Peyer's patch (tissue), 4 donors: ENCODE measurements around the gene MMP27. TPM values are rescaled to one million over a fixed set of nuclear protein-coding genes. Genes with fewer than 3 reads are reported as not detected.

Experiments
- DNase-seq, 3 donors: peaks; one replicate each; pipeline ENCODE4 v3.0.0-alpha.2; 2017 to 2019
- H3K27ac ChIP-seq, 4 donors: fragments of 200-600 bp; sonication (generic); one replicate each; pipeline ENCODE4 v1.5.1; 2016 to 2019
- H3K27me3 ChIP-seq, 2 donors: fragments of 200-600 bp; sonication (generic); one replicate each; pipeline ENCODE4 v1.5.1; 2019
- H3K36me3 ChIP-seq, 3 donors: fragments of 200-600 bp; sonication (generic); one replicate each; pipeline ENCODE4 v1.5.1; 2016 to 2019
- H3K4me1 ChIP-seq, 4 donors: fragments of 200-600 bp; sonication (generic); one replicate each; pipeline ENCODE4 v1.5.1; 2016 to 2019
- H3K4me3 ChIP-seq, 4 donors: fragments of 200-600 bp; sonication (generic); 1 replicate in 3 of 4; 2 replicates in 1 of 4; pipeline ENCODE4 v1.5.1; 2016 to 2019; ENCODE audit warnings: mild to moderate bottlenecking in 1 of 4
- H3K9me3 ChIP-seq, 4 donors: fragments of 200-600 bp; sonication (generic); one replicate each; pipeline ENCODE4 v1.5.1; 2016 to 2019; ENCODE audit warnings: mild to moderate bottlenecking in 1 of 4
- POLR2A ChIP-seq, 2 donors: fragments of 450-650 bp; IDR thresholded peaks; one replicate each; pipeline ENCODE4 v1.5.1; 2017; ENCODE audit warnings: antibody characterized with exemption in 2 of 2, mild to moderate bottlenecking in 2 of 2, moderate library complexity in 2 of 2
- total RNA-seq, 4 donors: library from RNA; depleted of rRNA; stranded (reverse); fragments of >200 nt; gene quantifications; one replicate each; pipeline ENCODE4 v1.1.0, GENCODE V29; 2016
- TF ChIP-seq, protein P1 (sequence below), 6 experiments: fragments of 450-650 bp in 4 of 6; fragments of 200-600 bp in 2 of 6; sonication (generic) in 1 of 6; IDR thresholded peaks; one replicate each; pipeline ENCODE4 v1.5.1; 2017 to 2019; ENCODE audit warnings: antibody characterized with exemption in 6 of 6, mild to moderate bottlenecking in 3 of 6, moderate library complexity in 1 of 6

MMP27 gene
- total RNA-seq, 4 donors from 2014 or later, result 0.40 TPM; not detected in 3

DNA sequence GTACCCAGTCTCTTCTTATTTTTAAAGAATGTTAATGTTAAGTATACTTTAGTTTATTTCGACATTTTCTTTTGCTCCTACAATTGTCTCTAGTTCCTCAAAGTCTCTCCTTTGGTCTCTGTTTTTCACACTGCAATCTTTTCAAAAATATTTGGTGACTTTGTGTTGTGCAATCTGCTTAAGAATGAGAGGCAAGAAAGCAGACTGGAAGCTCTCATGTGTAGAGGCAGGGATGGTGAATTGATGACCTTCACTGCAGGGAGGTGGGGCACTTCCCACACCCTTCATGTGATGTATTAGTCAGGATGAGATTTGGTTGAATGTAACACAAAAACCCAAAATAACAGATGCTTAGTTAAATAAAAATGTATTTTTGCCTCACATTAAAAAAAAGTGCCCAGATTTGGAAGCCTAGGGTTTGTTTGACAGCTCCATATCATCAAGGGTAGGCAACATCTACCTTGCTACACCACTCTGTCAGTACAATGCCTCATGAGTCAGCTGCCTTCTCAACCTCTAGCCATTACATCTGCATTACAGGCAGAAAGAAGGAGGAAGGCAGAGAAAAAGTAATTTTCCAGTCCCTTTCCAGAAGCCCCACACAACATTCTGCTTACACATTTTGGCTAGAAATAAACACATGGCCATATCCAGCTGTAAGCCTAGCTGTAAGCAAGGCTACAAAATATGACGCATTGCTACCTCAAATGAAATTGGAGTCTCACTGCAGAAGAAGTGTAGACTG lies 3.8 kb upstream of the MMP27 start:
- no peak for DNase-seq
- TF ChIP-seq, protein P1, sequence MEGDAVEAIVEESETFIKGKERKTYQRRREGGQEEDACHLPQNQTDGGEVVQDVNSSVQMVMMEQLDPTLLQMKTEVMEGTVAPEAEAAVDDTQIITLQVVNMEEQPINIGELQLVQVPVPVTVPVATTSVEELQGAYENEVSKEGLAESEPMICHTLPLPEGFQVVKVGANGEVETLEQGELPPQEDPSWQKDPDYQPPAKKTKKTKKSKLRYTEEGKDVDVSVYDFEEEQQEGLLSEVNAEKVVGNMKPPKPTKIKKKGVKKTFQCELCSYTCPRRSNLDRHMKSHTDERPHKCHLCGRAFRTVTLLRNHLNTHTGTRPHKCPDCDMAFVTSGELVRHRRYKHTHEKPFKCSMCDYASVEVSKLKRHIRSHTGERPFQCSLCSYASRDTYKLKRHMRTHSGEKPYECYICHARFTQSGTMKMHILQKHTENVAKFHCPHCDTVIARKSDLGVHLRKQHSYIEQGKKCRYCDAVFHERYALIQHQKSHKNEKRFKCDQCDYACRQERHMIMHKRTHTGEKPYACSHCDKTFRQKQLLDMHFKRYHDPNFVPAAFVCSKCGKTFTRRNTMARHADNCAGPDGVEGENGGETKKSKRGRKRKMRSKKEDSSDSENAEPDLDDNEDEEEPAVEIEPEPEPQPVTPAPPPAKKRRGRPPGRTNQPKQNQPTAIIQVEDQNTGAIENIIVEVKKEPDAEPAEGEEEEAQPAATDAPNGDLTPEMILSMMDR (IDR thresholded peaks at IDR 0.05), result no peak
- no peak for TF ChIP-seq POLR2A (IDR thresholded peaks at IDR 0.05)
- H3K4me1 ChIP-seq, result no peaks in the 10 kb centered on the region
- H3K36me3 ChIP-seq, result no peaks in the 10 kb centered on the region
- H3K4me3 ChIP-seq, result no peak overlapping the region
- H3K9me3 ChIP-seq, result no peaks in the 10 kb centered on the region
- H3K27me3 ChIP-seq, result no peaks in the 10 kb centered on the region
- no peak overlapping the region for H3K27ac ChIP-seq

DNA sequence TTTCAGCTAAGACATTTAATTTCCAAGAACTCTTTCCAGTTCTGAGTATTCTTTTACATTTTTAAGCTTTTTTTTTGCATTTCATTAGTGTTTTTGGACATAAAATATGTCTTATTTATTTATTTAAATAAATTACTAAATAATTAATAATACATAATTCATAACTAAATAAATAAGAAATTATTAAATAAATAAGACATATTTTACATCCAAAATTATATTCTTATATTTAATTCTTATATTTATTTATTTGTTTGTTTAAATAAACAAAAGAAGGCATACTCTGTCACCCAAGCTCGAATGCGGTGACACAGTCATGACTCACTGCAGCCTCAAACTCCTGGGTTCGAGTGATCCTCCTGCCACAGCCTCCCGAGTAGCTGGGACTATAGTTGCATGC lies 3.1 kb upstream of the MMP27 start:
- Histone ChIP-seq H3K9me3 (no peaks in the 10 kb centered on the region), H3K27me3 (no peaks in the 10 kb centered on the region), H3K36me3 (no peaks in the 10 kb centered on the region), H3K4me3 (no peak overlapping the region), H3K4me1 (no peaks in the 10 kb centered on the region), H3K27ac (no peak overlapping the region)
- DNase-seq, result no peak
- TF ChIP-seq POLR2A (IDR thresholded peaks at IDR 0.05), result no peak
- TF ChIP-seq, protein P1 (IDR thresholded peaks at IDR 0.05), result no peak

DNA sequence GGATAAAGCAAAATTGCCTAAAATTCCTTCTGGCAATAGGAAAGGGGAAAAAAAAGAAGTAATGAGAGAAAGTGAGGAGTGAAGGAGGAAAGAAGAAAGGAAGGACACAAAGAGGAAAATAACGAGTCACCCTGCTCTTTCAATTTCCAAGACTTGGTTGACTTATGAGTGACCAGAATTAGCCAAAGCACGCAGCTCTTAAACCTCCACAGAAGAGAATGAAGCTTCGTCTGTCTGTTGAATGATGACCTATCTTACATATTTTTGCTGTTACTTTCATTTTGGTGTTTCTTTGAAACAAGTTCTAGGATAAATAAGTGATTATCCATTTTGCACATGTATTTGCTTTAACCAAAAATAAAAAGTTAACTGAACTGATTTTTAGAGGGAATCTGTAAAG lies 728 bp downstream of the MMP27 start:
- DNase-seq, result no peak
- H3K4me3 ChIP-seq, result no peak overlapping the region
- no peak overlapping the region for H3K27ac ChIP-seq
- no peaks in the 10 kb centered on the region for H3K4me1 ChIP-seq
- H3K9me3 ChIP-seq, result no peaks in the 10 kb centered on the region
- no peaks in the 10 kb centered on the region for H3K27me3 ChIP-seq
- H3K36me3 ChIP-seq, result no peaks in the 10 kb centered on the region
- TF ChIP-seq, protein P1 (IDR thresholded peaks at IDR 0.05), result no peak
- no peak for TF ChIP-seq POLR2A (IDR thresholded peaks at IDR 0.05)

DNA sequence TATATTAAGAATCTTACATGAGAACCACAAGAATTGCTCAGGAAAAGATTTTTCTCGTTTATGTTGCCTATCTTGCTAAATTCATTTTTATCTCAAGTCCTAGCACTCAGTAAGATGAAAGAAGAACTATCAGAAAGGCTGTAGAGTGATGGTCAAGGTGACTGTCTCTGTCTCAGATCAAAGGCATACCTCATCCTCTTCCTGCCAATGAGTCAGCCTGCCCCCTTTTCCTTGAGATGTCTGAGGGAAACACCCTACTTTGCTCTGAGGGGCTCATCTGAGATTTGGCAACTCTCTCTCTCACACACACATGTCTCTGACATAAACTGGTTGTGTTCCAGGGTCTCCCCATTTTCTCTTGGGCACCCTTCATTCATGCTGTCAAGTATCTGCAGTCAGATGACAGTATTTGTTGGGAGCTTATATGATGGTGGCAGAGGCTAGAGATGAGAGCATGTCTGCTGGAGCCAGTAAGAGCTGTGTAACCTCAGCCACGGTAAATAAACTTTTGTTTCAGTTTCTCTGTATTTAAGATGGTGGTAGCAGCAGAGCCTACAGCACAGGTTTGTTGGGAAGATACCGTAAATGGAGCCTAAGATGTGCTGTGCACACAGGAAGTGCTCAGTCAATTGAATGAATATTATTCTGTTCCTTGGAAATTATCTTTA lies 1.6 kb downstream of the MMP27 start:
- no peak for DNase-seq
- no peak overlapping the region for H3K27ac ChIP-seq
- H3K36me3 ChIP-seq, result no peaks in the 10 kb centered on the region
- H3K9me3 ChIP-seq, result no peaks in the 10 kb centered on the region
- no peak overlapping the region for H3K4me3 ChIP-seq
- H3K4me1 ChIP-seq, result no peaks in the 10 kb centered on the region
- TF ChIP-seq, protein P1 (IDR thresholded peaks at IDR 0.05), result no peak
- H3K27me3 ChIP-seq, result no peaks in the 10 kb centered on the region

DNA sequence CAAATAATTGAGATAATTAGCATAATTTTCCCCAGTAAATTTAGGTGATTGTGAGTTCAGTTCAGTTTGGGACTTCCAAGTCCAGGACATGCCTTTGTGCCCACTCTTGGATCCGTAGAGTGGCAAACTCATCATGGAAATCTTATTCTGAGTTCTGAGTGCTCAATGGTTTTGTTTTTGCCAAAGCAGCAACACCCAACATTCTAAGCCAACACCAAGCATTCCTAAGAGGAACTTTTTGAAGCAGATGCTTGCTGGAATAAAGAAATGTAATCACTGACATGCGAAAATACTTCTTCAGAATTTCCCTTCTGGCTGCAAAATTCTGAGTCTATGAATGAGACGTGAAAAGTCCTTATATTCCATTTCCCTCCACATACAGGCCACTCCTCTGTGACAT lies 10.4 kb downstream of the MMP27 start:
- Histone ChIP-seq H3K9me3 (no peaks in the 10 kb centered on the region), H3K36me3 (no peaks in the 10 kb centered on the region), H3K27ac (no peak overlapping the region), H3K4me1 (no peaks in the 10 kb centered on the region), H3K4me3 (no peak overlapping the region), H3K27me3 (no peaks in the 10 kb centered on the region)
- DNase-seq, result no peak
- TF ChIP-seq, protein P1 (IDR thresholded peaks at IDR 0.05), result no peak
- TF ChIP-seq POLR2A (IDR thresholded peaks at IDR 0.05), result no peak
